ENCODE data around the gene C7orf25.
A peak's percentile ranks its signal among the peaks of the same experiment; 100 is the strongest.

Gene C7orf25

GRCh38 chr7:42947521-42947920, 35.7 kb upstream of the C7orf25 start:
- Histone ChIP-seq H3K79me2 (ENCODE audit: insufficient read depth, low read depth) (no peaks in the 10 kb centered on the region), H4K20me1 (ENCODE audit: insufficient read depth) (no peaks in the 10 kb centered on the region), H3K36me3 (ENCODE audit: insufficient read depth) (no peaks in the 10 kb centered on the region), H2AFZ (ENCODE audit: low read depth) (no peak overlapping the region), H3K4me2 (peak overlapping the region; percentile 26; the same call in 1 of the 2 replicates), H3K4me1 (ENCODE audit: low read depth, poor library complexity, severe bottlenecking) (peaks cover 46% of the 10 kb centered on the region), H3K27ac (no peak overlapping the region), H3K4me3 (IDR thresholded peaks at IDR 0.05; ENCODE audit: insufficient read depth, low read depth, low read length) (no peak overlapping the region), H3K9ac (no peak overlapping the region), H3K27me3 (ENCODE audit: insufficient read depth, low read depth) (no peaks in the 10 kb centered on the region)
- no peak for TF ChIP-seq CTCF (conservative IDR thresholded peaks at IDR 0.05; ENCODE audit: low read depth, low read length)

- H3K4me3 ChIP-seq (IDR thresholded peaks at IDR 0.05; ENCODE audit: insufficient read depth, low read depth, low read length), result no peak overlapping the region
- no peaks in the 10 kb centered on the region for H3K27me3 ChIP-seq (ENCODE audit: insufficient read depth, low read depth)
These were observed 34.7 kb upstream of the C7orf25 start for GRCh38 chr7:42946627-42946950.

GRCh38 chr7:42945821-42946626, 34.2 kb upstream of the C7orf25 start:
- H3K4me1 ChIP-seq (ENCODE audit: low read depth, poor library complexity, severe bottlenecking), result peaks cover 56% of the 10 kb centered on the region
- H3K36me3 ChIP-seq (ENCODE audit: insufficient read depth), result no peaks in the 10 kb centered on the region
- H4K20me1 ChIP-seq (ENCODE audit: insufficient read depth), result no peaks in the 10 kb centered on the region
- H3K9ac ChIP-seq, result peak overlapping the region; percentile 49; the same call in 1 of the 2 replicates
- H3K27ac ChIP-seq, result peak overlapping the region; percentile 67
- H3K4me3 ChIP-seq (IDR thresholded peaks at IDR 0.05; ENCODE audit: insufficient read depth, low read depth, low read length), result no peak overlapping the region
- TF ChIP-seq CTCF (conservative IDR thresholded peaks at IDR 0.05; ENCODE audit: low read depth, low read length), result no peak
- H3K4me2 ChIP-seq, result peak overlapping the region; percentile 83
- H3K27me3 ChIP-seq (ENCODE audit: insufficient read depth, low read depth), result no peaks in the 10 kb centered on the region
- H3K79me2 ChIP-seq (ENCODE audit: insufficient read depth, low read depth), result no peaks in the 10 kb centered on the region
- H2AFZ ChIP-seq (ENCODE audit: low read depth), result peak overlapping the region; percentile 72

More at GRCh38 chr7:42946627-42946950, 34.7 kb upstream of the C7orf25 start:
- peaks cover 50% of the 10 kb centered on the region for H3K4me1 ChIP-seq (ENCODE audit: low read depth, poor library complexity, severe bottlenecking)
- no peaks in the 10 kb centered on the region for H3K36me3 ChIP-seq (ENCODE audit: insufficient read depth)
- H3K79me2 ChIP-seq (ENCODE audit: insufficient read depth, low read depth), result no peaks in the 10 kb centered on the region
- H3K27ac ChIP-seq, result peak overlapping the region; percentile 67; the same call in 1 of the 2 replicates
- no peak for TF ChIP-seq CTCF (conservative IDR thresholded peaks at IDR 0.05; ENCODE audit: low read depth, low read length)
- no peaks in the 10 kb centered on the region for H4K20me1 ChIP-seq (ENCODE audit: insufficient read depth)
- peak overlapping the region; percentile 72; the same call in 1 of the 2 replicates for H2AFZ ChIP-seq (ENCODE audit: low read depth)
- no peak overlapping the region for H3K9ac ChIP-seq
- peak overlapping the region; percentile 83 for H3K4me2 ChIP-seq

GRCh38 chr7:42940985-42941847, 29.3 kb upstream of the C7orf25 start:
- Histone ChIP-seq H3K27me3 (ENCODE audit: insufficient read depth, low read depth) (no peaks in the 10 kb centered on the region), H3K27ac (no peak overlapping the region), H3K4me2 (peak overlapping the region; percentile 10; the same call in 1 of the 2 replicates), H3K9ac (no peak overlapping the region), H4K20me1 (ENCODE audit: insufficient read depth) (no peaks in the 10 kb centered on the region), H3K4me1 (ENCODE audit: low read depth, poor library complexity, severe bottlenecking) (peaks cover 70% of the 10 kb centered on the region), H2AFZ (ENCODE audit: low read depth) (no peak overlapping the region), H3K79me2 (ENCODE audit: insufficient read depth, low read depth) (peaks cover 26% of the 10 kb centered on the region), H3K36me3 (ENCODE audit: insufficient read depth) (peaks cover 5% of the 10 kb centered on the region; the same call in 1 of the 2 replicates), H3K4me3 (IDR thresholded peaks at IDR 0.05; ENCODE audit: insufficient read depth, low read depth, low read length) (no peak overlapping the region)
- TF ChIP-seq CTCF (conservative IDR thresholded peaks at IDR 0.05; ENCODE audit: low read depth, low read length), result peak; percentile 97
